Activated naive CD4-positive, alpha-beta T cell treated with anti-CD3 and anti-CD28 coated beads for 36 hours (primary cell): Measurements from ENCODE around the gene BNC1. TPM values are rescaled to one million over a fixed set of nuclear protein-coding genes. Genes with fewer than 3 reads are reported as not detected.

Experiments used
- CTCF ChIA-PET: fragments of 350-600 bp; sonication (Branson Sonifier 250); formaldehyde crosslinking; loops from one replicate; lab custom pipeline; 2021; ENCODE audit warnings: antibody characterized with exemption; lab: Charles Lee
- DNase-seq: peaks from one replicate; pipeline ENCODE4 v3.0.0-alpha.2; 2020
- H3K27ac Mint-ChIP-seq: one replicate; pipeline ENCODE4 v1.8.0; 2021; ENCODE audit warnings: mild to moderate bottlenecking, mixed read lengths
- H3K27me3 Mint-ChIP-seq: one replicate; pipeline ENCODE4 v1.8.0; 2021; ENCODE audit warnings: low read depth, mixed read lengths
- H3K36me3 Mint-ChIP-seq: one replicate; pipeline ENCODE4 v1.8.0; 2021; ENCODE audit warnings: low read depth, mixed read lengths
- H3K4me1 Mint-ChIP-seq: one replicate; pipeline ENCODE4 v1.8.0; 2021; ENCODE audit warnings: low read depth, mixed read lengths
- H3K4me3 Mint-ChIP-seq: one replicate; pipeline ENCODE4 v1.8.0; 2021; ENCODE audit warnings: mild to moderate bottlenecking, moderate library complexity, mixed read lengths
- H3K9me3 Mint-ChIP-seq: one replicate; pipeline ENCODE4 v1.8.0; 2021; ENCODE audit warnings: mixed read lengths
- intact Hi-C: fragments of 100-400 bp; cut with micrococcal nuclease; formaldehyde crosslinking; loops from one replicate; pipeline ENCODE4 v1.15.1; 2023
- total RNA-seq, 2 experiments: library from RNA; stranded (reverse); gene quantifications; one replicate each; pipeline ENCODE4 v1.2.3, GENCODE V29; 2021

BNC1 gene
- total RNA-seq, 2 experiments from 2014 or later = not detected

GRCh38 chr15:83310521-83311456, 26.3 kb upstream of the BNC1 start:
- DNase-seq = no peak
- Mint-ChIP-seq H3K27me3 (no peaks in the 10 kb centered on the region), H3K4me1 (no peaks in the 10 kb centered on the region), H3K9me3 (no peaks in the 10 kb centered on the region), H3K36me3 (no peaks in the 10 kb centered on the region), H3K27ac (no peak overlapping the region), H3K4me3 (no peak overlapping the region)
- CTCF ChIA-PET = interaction anchor here (1.5 kb wide), 1 partner anchor 127 kb away, joined by 7 read pairs; no protein-coding TSS in a partner anchor
- intact Hi-C loops = no loop called here

- CTCF ChIA-PET = no interaction called here
- H3K27ac Mint-ChIP-seq = no peak overlapping the region
- H3K36me3 Mint-ChIP-seq = no peaks in the 10 kb centered on the region
- peaks cover 8% of the 10 kb centered on the region for H3K27me3 Mint-ChIP-seq
- DNase-seq = no peak
- H3K4me3 Mint-ChIP-seq = no peak overlapping the region
- no peaks in the 10 kb centered on the region for H3K9me3 Mint-ChIP-seq
- H3K4me1 Mint-ChIP-seq = no peaks in the 10 kb centered on the region
- intact Hi-C loops = no loop called here
Observed at GRCh38 chr15:83308671-83309070, 24.2 kb upstream of the BNC1 start.

- H3K36me3 Mint-ChIP-seq = no peaks in the 10 kb centered on the region
- H3K9me3 Mint-ChIP-seq = no peaks in the 10 kb centered on the region
- H3K27ac Mint-ChIP-seq = no peak overlapping the region
- intact Hi-C loops = no loop called here
- CTCF ChIA-PET = no interaction called here
- H3K4me1 Mint-ChIP-seq = no peaks in the 10 kb centered on the region
- H3K27me3 Mint-ChIP-seq = peaks cover 18% of the 10 kb centered on the region
- DNase-seq = no peak
- H3K4me3 Mint-ChIP-seq = no peak overlapping the region
Observed at GRCh38 chr15:83306561-83306960, 22.1 kb upstream of the BNC1 start.

- H3K9me3 Mint-ChIP-seq = no peaks in the 10 kb centered on the region
- CTCF ChIA-PET = no interaction called here
- no peak overlapping the region for H3K4me3 Mint-ChIP-seq
- DNase-seq = no peak
- H3K36me3 Mint-ChIP-seq = no peaks in the 10 kb centered on the region
- H3K27me3 Mint-ChIP-seq = peaks cover 22% of the 10 kb centered on the region
- H3K27ac Mint-ChIP-seq = no peak overlapping the region
- intact Hi-C loops = no loop called here
- no peaks in the 10 kb centered on the region for H3K4me1 Mint-ChIP-seq
Observed at GRCh38 chr15:83305704-83306291, 21.3 kb upstream of the BNC1 start.

GRCh38 chr15:83304861-83305703, 20.6 kb upstream of the BNC1 start:
- no peaks in the 10 kb centered on the region for H3K36me3 Mint-ChIP-seq
- DNase-seq = no peak
- CTCF ChIA-PET = no interaction called here
- no peaks in the 10 kb centered on the region for H3K4me1 Mint-ChIP-seq
- H3K27ac Mint-ChIP-seq = no peak overlapping the region
- no peaks in the 10 kb centered on the region for H3K9me3 Mint-ChIP-seq
- peaks cover 24% of the 10 kb centered on the region for H3K27me3 Mint-ChIP-seq
- intact Hi-C loops = no loop called here
- H3K4me3 Mint-ChIP-seq = no peak overlapping the region

- Mint-ChIP-seq H3K9me3 (no peaks in the 10 kb centered on the region), H3K27ac (no peak overlapping the region), H3K4me3 (no peak overlapping the region), H3K27me3 (peaks cover 31% of the 10 kb centered on the region), H3K36me3 (no peaks in the 10 kb centered on the region), H3K4me1 (no peaks in the 10 kb centered on the region)
- DNase-seq = no peak
- intact Hi-C loops = no loop called here
- CTCF ChIA-PET = no interaction called here
Observed at GRCh38 chr15:83303535-83303934, 19.1 kb upstream of the BNC1 start.

- intact Hi-C loops = no loop called here
- H3K4me1 Mint-ChIP-seq = no peaks in the 10 kb centered on the region
- no peak for DNase-seq
- no peaks in the 10 kb centered on the region for H3K9me3 Mint-ChIP-seq
- no peak overlapping the region for H3K4me3 Mint-ChIP-seq
- H3K27me3 Mint-ChIP-seq = peaks cover 44% of the 10 kb centered on the region
- H3K27ac Mint-ChIP-seq = no peak overlapping the region
- H3K36me3 Mint-ChIP-seq = no peaks in the 10 kb centered on the region
- CTCF ChIA-PET = interaction anchor here (0.7 kb wide), 1 partner anchor 252 kb away, joined by 4 read pairs; no protein-coding TSS in a partner anchor
Observed at GRCh38 chr15:83300826-83301225, 16.4 kb upstream of the BNC1 start.

- intact Hi-C loops = no loop called here
- DNase-seq = no peak
- CTCF ChIA-PET = no interaction called here
- Mint-ChIP-seq H3K9me3 (no peaks in the 10 kb centered on the region), H3K4me3 (no peak overlapping the region), H3K27me3 (peaks cover 44% of the 10 kb centered on the region), H3K27ac (no peak overlapping the region), H3K4me1 (no peaks in the 10 kb centered on the region), H3K36me3 (no peaks in the 10 kb centered on the region)
Observed at GRCh38 chr15:83299462-83299861, 15.0 kb upstream of the BNC1 start.

GRCh38 chr15:83295417-83295816, 11.0 kb upstream of the BNC1 start:
- no peak for DNase-seq
- H3K36me3 Mint-ChIP-seq = no peaks in the 10 kb centered on the region
- CTCF ChIA-PET = no interaction called here
- H3K27me3 Mint-ChIP-seq = peaks cover 29% of the 10 kb centered on the region
- H3K4me1 Mint-ChIP-seq = no peaks in the 10 kb centered on the region
- intact Hi-C loops = no loop called here
- H3K9me3 Mint-ChIP-seq = no peaks in the 10 kb centered on the region
- no peak overlapping the region for H3K27ac Mint-ChIP-seq
- H3K4me3 Mint-ChIP-seq = no peak overlapping the region

- intact Hi-C loops = no loop called here
- CTCF ChIA-PET = interaction anchor here (0.7 kb wide), 1 partner anchor 45 kb away, joined by 4 read pairs; no protein-coding TSS in a partner anchor
Observed at GRCh38 chr15:83293201-83293600, 8.7 kb upstream of the BNC1 start.

GRCh38 chr15:83292317-83292716, 7.9 kb upstream of the BNC1 start:
- no peak overlapping the region for H3K27ac Mint-ChIP-seq
- no peaks in the 10 kb centered on the region for H3K36me3 Mint-ChIP-seq
- CTCF ChIA-PET = no interaction called here
- intact Hi-C loops = no loop called here
- H3K4me3 Mint-ChIP-seq = no peak overlapping the region
- no peaks in the 10 kb centered on the region for H3K4me1 Mint-ChIP-seq
- no peaks in the 10 kb centered on the region for H3K9me3 Mint-ChIP-seq
- DNase-seq = no peak
- peaks cover 36% of the 10 kb centered on the region for H3K27me3 Mint-ChIP-seq

More at GRCh38 chr15:83293201-83293600, 8.7 kb upstream of the BNC1 start:
- Mint-ChIP-seq H3K36me3 (no peaks in the 10 kb centered on the region), H3K27me3 (peaks cover 32% of the 10 kb centered on the region), H3K27ac (no peak overlapping the region), H3K9me3 (no peaks in the 10 kb centered on the region), H3K4me1 (no peaks in the 10 kb centered on the region), H3K4me3 (no peak overlapping the region)
- DNase-seq = no peak

GRCh38 chr15:83290236-83290635, 5.8 kb upstream of the BNC1 start:
- no peak overlapping the region for H3K27ac Mint-ChIP-seq
- CTCF ChIA-PET = no interaction called here
- intact Hi-C loops = no loop called here
- H3K36me3 Mint-ChIP-seq = no peaks in the 10 kb centered on the region
- no peaks in the 10 kb centered on the region for H3K4me1 Mint-ChIP-seq
- no peaks in the 10 kb centered on the region for H3K9me3 Mint-ChIP-seq
- no peak for DNase-seq
- H3K4me3 Mint-ChIP-seq = no peak overlapping the region
- H3K27me3 Mint-ChIP-seq = peaks cover 38% of the 10 kb centered on the region
